C4-2B (cell line): ENCODE measurements around the gene CLSTN2.

Experiments
- H3K27ac ChIP-seq: fragments of 450-650 bp; 2 replicates; pipeline ENCODE4 v1.5.1; 2017
- ZFX ChIP-seq: fragments of 450-650 bp; IDR thresholded peaks from 2 replicates; pipeline ENCODE4 v1.6.1; 2017
- TF ChIP-seq, protein P1 (sequence below): fragments of 450-650 bp; conservative IDR thresholded peaks from 2 replicates; pipeline ENCODE4 v1.5.1; 2017; ENCODE audit warnings: mild to moderate bottlenecking

Gene CLSTN2

DNA sequence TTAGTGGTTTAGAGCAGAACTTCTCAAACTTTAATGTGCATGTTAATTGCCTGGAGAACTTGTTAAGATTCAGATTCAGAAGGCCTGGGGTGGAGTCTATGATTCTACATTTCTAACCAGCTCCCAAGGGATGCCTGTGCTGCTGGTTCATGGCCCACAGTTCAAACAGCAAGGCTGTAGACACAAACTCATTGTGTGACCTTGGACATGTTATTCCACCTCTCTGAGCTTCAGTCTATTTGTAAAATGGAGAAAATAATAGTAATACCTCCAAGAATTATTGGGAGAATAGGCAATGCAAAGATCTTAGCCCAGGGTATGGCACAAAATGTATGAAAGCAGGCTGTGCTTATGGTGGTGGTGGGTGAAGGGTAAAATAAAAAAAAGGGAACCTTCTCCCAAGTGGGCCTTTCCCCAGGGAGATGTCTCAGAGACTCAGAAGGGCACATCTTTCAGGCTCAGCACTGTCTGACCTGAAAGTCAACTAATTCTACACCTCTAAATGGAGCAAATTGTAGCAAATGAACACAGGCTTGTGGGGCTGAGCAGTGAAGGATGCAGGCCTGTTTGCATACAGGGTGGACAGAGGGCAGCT is 566.9 kb downstream of the CLSTN2 start:
- TF ChIP-seq ZFX = no peak
- TF ChIP-seq, protein P1, sequence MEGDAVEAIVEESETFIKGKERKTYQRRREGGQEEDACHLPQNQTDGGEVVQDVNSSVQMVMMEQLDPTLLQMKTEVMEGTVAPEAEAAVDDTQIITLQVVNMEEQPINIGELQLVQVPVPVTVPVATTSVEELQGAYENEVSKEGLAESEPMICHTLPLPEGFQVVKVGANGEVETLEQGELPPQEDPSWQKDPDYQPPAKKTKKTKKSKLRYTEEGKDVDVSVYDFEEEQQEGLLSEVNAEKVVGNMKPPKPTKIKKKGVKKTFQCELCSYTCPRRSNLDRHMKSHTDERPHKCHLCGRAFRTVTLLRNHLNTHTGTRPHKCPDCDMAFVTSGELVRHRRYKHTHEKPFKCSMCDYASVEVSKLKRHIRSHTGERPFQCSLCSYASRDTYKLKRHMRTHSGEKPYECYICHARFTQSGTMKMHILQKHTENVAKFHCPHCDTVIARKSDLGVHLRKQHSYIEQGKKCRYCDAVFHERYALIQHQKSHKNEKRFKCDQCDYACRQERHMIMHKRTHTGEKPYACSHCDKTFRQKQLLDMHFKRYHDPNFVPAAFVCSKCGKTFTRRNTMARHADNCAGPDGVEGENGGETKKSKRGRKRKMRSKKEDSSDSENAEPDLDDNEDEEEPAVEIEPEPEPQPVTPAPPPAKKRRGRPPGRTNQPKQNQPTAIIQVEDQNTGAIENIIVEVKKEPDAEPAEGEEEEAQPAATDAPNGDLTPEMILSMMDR = no peak
- H3K27ac ChIP-seq = no peak overlapping the region

GRCh38 chr3:140505213-140505612 is 570.2 kb downstream of the CLSTN2 start:
- TF ChIP-seq, protein P1 = no peak
- TF ChIP-seq ZFX = no peak
- no peak overlapping the region for H3K27ac ChIP-seq

- TF ChIP-seq, protein P1 = no peak
- no peak for TF ChIP-seq ZFX
- no peak overlapping the region for H3K27ac ChIP-seq
Measured at GRCh38 chr3:140505876-140506275, 570.9 kb downstream of the CLSTN2 start.

DNA sequence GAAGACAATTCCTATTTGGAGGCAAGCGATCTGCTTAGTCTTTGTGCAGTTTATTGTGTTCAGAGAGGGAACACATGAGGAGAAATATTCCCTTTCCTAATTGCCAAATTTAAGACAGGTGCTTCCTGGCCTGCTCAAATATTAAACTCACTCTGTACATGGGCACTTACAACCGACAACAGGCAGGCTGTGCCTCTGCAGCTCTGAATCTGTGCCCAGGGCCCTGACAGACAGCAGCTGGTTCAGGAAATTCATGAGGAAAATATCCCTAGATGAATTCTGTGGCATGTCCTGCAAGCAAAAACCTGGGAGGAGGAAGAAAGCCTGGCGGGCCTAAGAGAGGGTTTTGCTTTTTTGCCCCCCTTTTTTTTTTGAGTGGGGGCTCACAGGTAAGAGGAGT is 573.6 kb downstream of the CLSTN2 start:
- TF ChIP-seq, protein P1 = no peak
- TF ChIP-seq ZFX = no peak
- no peak overlapping the region for H3K27ac ChIP-seq

GRCh38 chr3:140509534-140509933 is 574.5 kb downstream of the CLSTN2 start:
- no peak overlapping the region for H3K27ac ChIP-seq
- TF ChIP-seq ZFX = no peak
- TF ChIP-seq, protein P1 = no peak

- no peak for TF ChIP-seq ZFX
- TF ChIP-seq, protein P1 = no peak
- H3K27ac ChIP-seq = no peak overlapping the region
Measured at GRCh38 chr3:140510303-140510861, 575.4 kb downstream of the CLSTN2 start.

- TF ChIP-seq, protein P1 = no peak
- TF ChIP-seq ZFX = no peak
- H3K27ac ChIP-seq = no peak overlapping the region
Measured at GRCh38 chr3:140521751-140522445, 586.9 kb downstream of the CLSTN2 start.
